A673 (cell line): ENCODE results near the gene ELAVL3.

Experiments
- EZH2 ChIP-seq: fragments of 200-600 bp; sonication (generic); IDR thresholded peaks from 2 replicates; pipeline ENCODE4 v1.6.1; 2017; ENCODE audit warnings: borderline replicate concordance, low read depth, mild to moderate bottlenecking, mixed read lengths, antibody characterized with exemption, low read length; ENCODE audit not compliant: poor library complexity, severe bottlenecking
- TF ChIP-seq, protein P1 (sequence below): fragments of 300-800, 200-600 bp; sonication (generic); conservative IDR thresholded peaks from 2 replicates; pipeline ENCODE4 v1.5.1; 2017; ENCODE audit warnings: low read depth, mild to moderate bottlenecking, antibody characterized with exemption, low read length, moderate library complexity, mixed read lengths

DNA sequence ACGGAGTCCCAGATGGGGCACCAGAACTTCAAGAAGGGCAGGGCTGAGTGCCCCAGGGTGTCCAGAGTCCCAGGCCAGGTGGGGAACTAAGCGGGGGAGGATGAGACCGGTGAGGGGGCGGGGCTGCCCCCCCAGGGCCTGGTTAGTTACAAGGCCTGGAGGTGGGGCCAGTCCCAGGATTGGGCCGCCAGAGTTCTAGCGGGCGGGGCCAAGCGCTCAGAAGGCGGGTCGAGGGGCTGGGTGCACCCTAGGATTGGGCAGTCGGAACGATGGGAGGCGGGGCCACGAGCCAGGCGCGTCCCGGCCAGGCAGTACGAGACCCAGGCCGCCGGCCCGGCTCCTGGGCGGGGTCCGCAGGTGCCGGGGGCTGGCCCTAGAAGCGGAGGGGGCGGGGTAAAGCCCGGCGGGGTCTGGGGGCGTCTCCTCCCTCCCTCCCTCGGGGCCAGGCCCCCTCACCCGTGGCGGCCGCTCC lies 24.2 kb upstream of the ELAVL3 start:
- TF ChIP-seq, protein P1, sequence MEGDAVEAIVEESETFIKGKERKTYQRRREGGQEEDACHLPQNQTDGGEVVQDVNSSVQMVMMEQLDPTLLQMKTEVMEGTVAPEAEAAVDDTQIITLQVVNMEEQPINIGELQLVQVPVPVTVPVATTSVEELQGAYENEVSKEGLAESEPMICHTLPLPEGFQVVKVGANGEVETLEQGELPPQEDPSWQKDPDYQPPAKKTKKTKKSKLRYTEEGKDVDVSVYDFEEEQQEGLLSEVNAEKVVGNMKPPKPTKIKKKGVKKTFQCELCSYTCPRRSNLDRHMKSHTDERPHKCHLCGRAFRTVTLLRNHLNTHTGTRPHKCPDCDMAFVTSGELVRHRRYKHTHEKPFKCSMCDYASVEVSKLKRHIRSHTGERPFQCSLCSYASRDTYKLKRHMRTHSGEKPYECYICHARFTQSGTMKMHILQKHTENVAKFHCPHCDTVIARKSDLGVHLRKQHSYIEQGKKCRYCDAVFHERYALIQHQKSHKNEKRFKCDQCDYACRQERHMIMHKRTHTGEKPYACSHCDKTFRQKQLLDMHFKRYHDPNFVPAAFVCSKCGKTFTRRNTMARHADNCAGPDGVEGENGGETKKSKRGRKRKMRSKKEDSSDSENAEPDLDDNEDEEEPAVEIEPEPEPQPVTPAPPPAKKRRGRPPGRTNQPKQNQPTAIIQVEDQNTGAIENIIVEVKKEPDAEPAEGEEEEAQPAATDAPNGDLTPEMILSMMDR = no peak
- no peak for TF ChIP-seq EZH2
